ENCODE data around the gene FAM25G.

Gene FAM25G

GRCh38 chr10:47451998-47452494 lies 39.5 kb downstream of the FAM25G start:
- DNase-seq (ENCODE audit: low spot score) = peak; percentile 46
- no peak overlapping the region for H3K4me3 ChIP-seq
- TF ChIP-seq CTCF (IDR thresholded peaks at IDR 0.05) = no peak
- H3K27ac ChIP-seq = no peak overlapping the region

- peak; percentile 67 for DNase-seq (ENCODE audit: low spot score)
- Histone ChIP-seq H3K4me3 (no peak overlapping the region), H3K27ac (no peak overlapping the region)
- TF ChIP-seq CTCF (IDR thresholded peaks at IDR 0.05) = no peak
Observed at GRCh38 chr10:47451273-47451997, 40.1 kb downstream of the FAM25G start.

- peak; percentile 54 for DNase-seq (ENCODE audit: low spot score)
- TF ChIP-seq CTCF (IDR thresholded peaks at IDR 0.05) = no peak
- H3K27ac ChIP-seq = no peak overlapping the region
- H3K4me3 ChIP-seq = no peak overlapping the region
Observed at GRCh38 chr10:47450442-47450841, 41.1 kb downstream of the FAM25G start.

- DNase-seq (ENCODE audit: low spot score) = no peak
- Histone ChIP-seq H3K4me3 (no peak overlapping the region), H3K27ac (no peak overlapping the region)
- TF ChIP-seq CTCF (IDR thresholded peaks at IDR 0.05) = no peak
Observed at GRCh38 chr10:47449979-47450378, 41.5 kb downstream of the FAM25G start.

- no peak overlapping the region for H3K4me3 ChIP-seq
- DNase-seq (ENCODE audit: low spot score) = peak; percentile 56
- H3K27ac ChIP-seq = no peak overlapping the region
- no peak for TF ChIP-seq CTCF (IDR thresholded peaks at IDR 0.05)
Observed at GRCh38 chr10:47449102-47449978, 42.2 kb downstream of the FAM25G start.

- H3K4me3 ChIP-seq = no peak overlapping the region
- DNase-seq (ENCODE audit: low spot score) = no peak
- no peak overlapping the region for H3K27ac ChIP-seq
- no peak for TF ChIP-seq CTCF (IDR thresholded peaks at IDR 0.05)
Observed at GRCh38 chr10:47447705-47448104, 43.8 kb downstream of the FAM25G start.

All from coronary artery (tissue), 2 donors.